ENCODE data around the gene PGM2L1. TPM values are rescaled to one million over a fixed set of nuclear protein-coding genes. Genes with fewer than 3 reads are reported as not detected.

PGM2L1 gene
- 0.64 and 8.7 TPM in 2 replicates for total RNA-seq

DNA sequence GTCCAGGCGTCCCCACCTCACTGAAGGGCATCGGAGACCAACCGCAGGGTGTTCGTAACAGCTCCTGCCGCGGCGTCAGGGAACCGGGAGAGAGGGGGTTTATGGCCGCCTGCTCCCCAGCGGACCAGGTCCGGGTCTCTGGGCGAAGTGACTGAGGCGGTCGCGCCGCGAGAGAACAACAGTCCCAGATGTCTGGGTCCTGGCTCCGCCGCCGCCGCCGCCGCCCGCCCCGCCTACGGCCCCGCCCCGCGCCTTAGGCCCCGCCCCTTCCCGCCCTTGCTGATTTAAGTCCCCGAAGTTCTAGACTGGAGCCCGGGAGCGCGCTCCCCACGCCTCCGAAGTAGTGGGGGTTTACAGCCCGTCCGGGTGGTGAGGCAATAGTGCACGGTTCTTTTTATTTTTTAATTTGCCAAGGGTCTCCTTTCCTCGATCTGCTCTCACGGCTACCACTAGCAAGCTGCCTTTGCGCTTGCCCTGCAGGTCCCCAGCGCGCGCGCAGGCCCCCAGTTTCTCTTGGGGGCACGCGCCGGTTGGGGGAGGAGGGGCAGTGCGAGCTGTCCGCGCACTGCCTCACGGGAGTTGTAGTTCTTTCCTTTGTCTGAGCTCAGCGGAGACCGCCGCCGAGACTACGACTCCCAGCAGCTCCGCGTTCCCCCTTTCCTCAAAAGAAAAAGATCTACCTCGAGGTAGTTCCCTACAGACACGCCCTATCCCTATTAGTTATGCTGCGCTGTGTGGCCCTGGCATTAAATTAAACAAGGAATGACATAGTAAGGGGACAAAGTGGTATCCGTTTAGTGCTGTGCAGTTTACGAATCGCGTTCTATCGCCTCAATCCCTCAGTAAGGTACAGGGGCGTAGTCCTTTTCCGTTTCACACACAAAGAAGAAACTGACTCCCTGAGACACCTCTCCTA is at the start of gene PGM2L1:
PGM2L1 (minus strand) TSS at position 190 of the 916 bp plus-strand sequence. CDS start 272 bp downstream, outside the sequence.

DNA sequence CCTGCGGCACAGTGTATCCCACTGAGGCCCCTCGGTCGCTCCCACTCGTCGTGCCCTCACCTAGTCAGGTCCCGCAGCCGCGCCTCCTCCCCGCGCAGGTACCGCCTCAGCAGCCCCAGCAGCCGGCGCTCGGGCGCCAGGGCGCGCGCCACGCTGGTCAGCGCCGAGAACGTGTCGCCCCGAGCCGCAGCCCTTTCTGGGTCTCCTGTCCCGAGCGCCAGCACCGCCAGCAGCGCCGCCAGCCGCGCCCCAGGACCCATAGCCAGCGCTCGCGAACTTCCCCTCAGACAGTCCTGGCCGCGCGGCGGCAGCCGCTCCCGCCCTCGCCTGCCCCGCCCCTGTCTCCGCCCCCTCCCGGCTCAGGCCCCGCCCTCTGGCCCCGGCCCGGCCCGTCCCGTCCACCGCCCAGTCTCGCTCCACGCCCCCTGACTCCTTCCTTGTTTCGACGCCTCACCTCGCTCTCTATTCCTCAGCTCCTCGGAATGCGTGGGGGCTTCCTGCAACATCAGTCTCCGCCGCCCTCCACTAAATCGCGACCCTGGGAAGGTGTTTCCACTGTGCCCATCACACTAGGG is 86.8 kb downstream of the PGM2L1 start, which contains the start of gene P4HA3:
P4HA3 (minus strand) TSS at position 289 of the 575 bp plus-strand sequence; CDS start at position 260, 29 bp downstream.

Other genes starting within 250 kb of the PGM2L1 start
- gene C2CD3, start 227.4 kb downstream of the PGM2L1 start, total RNA-seq = 3.9 and 4.9 TPM in 2 replicates
- gene PPME1, start 227.1 kb downstream of the PGM2L1 start, total RNA-seq = 22.2 and 23.6 TPM in 2 replicates
- 2.7 TPM in 1 of 2 replicates, not detected in the other for gene P4HA3, start 86.8 kb downstream of the PGM2L1 start, total RNA-seq
- 0.48 TPM in 1 of 2 replicates, not detected in the other for gene KCNE3, start 69.1 kb upstream of the PGM2L1 start, total RNA-seq
- 2.9 and 3.6 TPM in 2 replicates for gene LIPT2, start 95.3 kb upstream of the PGM2L1 start, total RNA-seq
- gene POLD3, start 194.1 kb upstream of the PGM2L1 start, total RNA-seq = 5.3 and 6.4 TPM in 2 replicates